ENCODE results near the gene ELP4. TPM values are rescaled to one million over a fixed set of nuclear protein-coding genes. Genes with fewer than 3 reads are reported as not detected.
A peak's percentile ranks its signal among the peaks of the same experiment; 100 is the strongest.

ELP4 gene
- total RNA-seq, 1 experiment from 2014 or later: 21.4 TPM

- peak overlapping the region; percentile 76 for H3K4me2 ChIP-seq (ENCODE audit: low read length)
- peak overlapping the region; percentile 20 for H3K9ac ChIP-seq (ENCODE audit: low read length)
- H4K20me1 ChIP-seq (ENCODE audit: insufficient read depth): no peaks in the 10 kb centered on the region
- CTCF ChIA-PET: no interaction called here
- peak; percentile 50 for ATAC-seq
- no peaks in the 10 kb centered on the region for H3K36me3 ChIP-seq (ENCODE audit: control insufficient read depth in 1 of 2, insufficient read depth in 2 of 2, low read length in 2 of 2)
- H2AFZ ChIP-seq (ENCODE audit: low read depth, low read length, poor library complexity, severe bottlenecking): peak overlapping the region; percentile 78
- RAD21 ChIA-PET (ENCODE audit: low non-redundant PET in 1 of 2, low total read pairs in 2 of 2, uncharacterized antibody in 2 of 2, unreplicated experiment in 2 of 2): no interaction called here
- peaks cover 0 to 6% of the 10 kb centered on the region in 2 experiments; a peak in 1 of 4 replicates for H3K4me1 ChIP-seq (ENCODE audit: control insufficient read depth in 1 of 2, insufficient read depth in 2 of 2, low read length in 2 of 2)
- no peak for TF ChIP-seq YY1 (IDR thresholded peaks at IDR 0.05; ENCODE audit: extremely low read depth, insufficient replicate concordance, low read depth, low read length)
- TF ChIP-seq EGR1 (IDR thresholded peaks at IDR 0.05; ENCODE audit: low read depth): no peak
- TF ChIP-seq, protein P1, sequence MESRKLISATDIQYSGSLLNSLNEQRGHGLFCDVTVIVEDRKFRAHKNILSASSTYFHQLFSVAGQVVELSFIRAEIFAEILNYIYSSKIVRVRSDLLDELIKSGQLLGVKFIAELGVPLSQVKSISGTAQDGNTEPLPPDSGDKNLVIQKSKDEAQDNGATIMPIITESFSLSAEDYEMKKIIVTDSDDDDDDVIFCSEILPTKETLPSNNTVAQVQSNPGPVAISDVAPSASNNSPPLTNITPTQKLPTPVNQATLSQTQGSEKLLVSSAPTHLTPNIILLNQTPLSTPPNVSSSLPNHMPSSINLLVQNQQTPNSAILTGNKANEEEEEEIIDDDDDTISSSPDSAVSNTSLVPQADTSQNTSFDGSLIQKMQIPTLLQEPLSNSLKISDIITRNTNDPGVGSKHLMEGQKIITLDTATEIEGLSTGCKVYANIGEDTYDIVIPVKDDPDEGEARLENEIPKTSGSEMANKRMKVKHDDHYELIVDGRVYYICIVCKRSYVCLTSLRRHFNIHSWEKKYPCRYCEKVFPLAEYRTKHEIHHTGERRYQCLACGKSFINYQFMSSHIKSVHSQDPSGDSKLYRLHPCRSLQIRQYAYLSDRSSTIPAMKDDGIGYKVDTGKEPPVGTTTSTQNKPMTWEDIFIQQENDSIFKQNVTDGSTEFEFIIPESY (IDR thresholded peaks at IDR 0.05; ENCODE audit: extremely low read depth, insufficient replicate concordance, low read length): no peak
- no peak for TF ChIP-seq SP1 (IDR thresholded peaks at IDR 0.05; ENCODE audit: low read depth)
- TF ChIP-seq CBX3 (IDR thresholded peaks at IDR 0.05; ENCODE audit: low read depth): no peak
- no peaks in the 10 kb centered on the region for H3K9me2 ChIP-seq (ENCODE audit: insufficient read depth)
- H3K4me3 ChIP-seq (replicated peaks in 1 of 2; ENCODE audit: low read depth in 1 of 2, low read length in 2 of 2): peak overlapping the region; percentile 48 to 58
- H3K79me2 ChIP-seq (ENCODE audit: insufficient read depth, low read length): no peaks in the 10 kb centered on the region
- DNase-seq (ENCODE audit: low read depth, low spot score): no peak
- no peaks in the 10 kb centered on the region for H3K27me3 ChIP-seq (ENCODE audit: insufficient read depth, low read length)
- POLR2A ChIA-PET: no interaction called here
- no peaks in the 10 kb centered on the region for H3K9me3 ChIP-seq (ENCODE audit: control insufficient read depth in 1 of 2, insufficient read depth in 1 of 2, low read depth in 1 of 2, low read length in 2 of 2)
- BruUV-seq (replicated peaks): no TSS peak
- no peak overlapping the region for H3K27ac ChIP-seq (ENCODE audit: low read depth, low read length)
- intact Hi-C loops (cut with micrococcal nuclease): no loop called here
Observed at GRCh38 chr11:31817054-31817620, 307.6 kb downstream of the ELP4 start.

Measured in HCT116 (cell line).